Coronary artery (tissue), 2 donors: ENCODE results near the gene SLC16A10.
"Not testable (repeated sequence)": the region's sequence is repeated elsewhere in the genome, so short reads cannot be mapped to it uniquely, and the experiment has no call there.

Source experiments
- DNase-seq: peaks from one replicate; pipeline ENCODE4 v3.0.0-alpha.2; 2017; ENCODE audit warnings: low spot score
- H3K27ac ChIP-seq, 2 donors: fragments of 200-600 bp; sonication (generic); one replicate each; pipeline ENCODE4 v1.5.1; 2016 to 2019
- H3K4me3 ChIP-seq: fragments of 200-600 bp; sonication (generic); 2 replicates; pipeline ENCODE4 v1.5.1; 2016; ENCODE audit warnings: mild to moderate bottlenecking, moderate library complexity
- CTCF ChIP-seq: fragments of 200-600 bp; sonication (generic); IDR thresholded peaks from one replicate; pipeline ENCODE4 v1.5.1; 2019; ENCODE audit warnings: antibody characterized with exemption

SLC16A10 gene

GRCh38 chr6:111200350-111201243 is 113.3 kb downstream of the SLC16A10 start:
- no peak for TF ChIP-seq CTCF
- no peak overlapping the region for H3K27ac ChIP-seq
- no peak overlapping the region for H3K4me3 ChIP-seq
- no peak for DNase-seq

DNA sequence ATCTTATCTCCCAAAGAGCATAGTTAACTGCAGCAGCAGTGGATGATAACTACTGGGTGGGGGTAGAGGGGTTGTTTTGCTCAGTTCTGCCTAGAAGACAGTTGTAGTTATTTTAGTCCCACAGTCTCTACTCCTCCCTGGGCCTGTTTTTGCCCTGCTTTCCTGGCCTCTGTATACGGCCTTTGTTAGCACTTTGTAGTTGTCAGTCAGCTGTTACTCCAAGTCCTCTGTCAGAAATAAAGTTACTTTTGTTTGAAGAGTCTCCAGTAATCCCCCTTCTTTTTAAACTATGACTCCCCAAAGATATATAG is 113.9 kb downstream of the SLC16A10 start:
- H3K4me3 ChIP-seq = no peak overlapping the region
- no peak for DNase-seq
- no peak overlapping the region for H3K27ac ChIP-seq
- TF ChIP-seq CTCF = no peak

- Histone ChIP-seq H3K4me3 (no peak overlapping the region), H3K27ac (no peak overlapping the region)
- DNase-seq = no peak
- TF ChIP-seq CTCF = no peak
These were observed 114.5 kb downstream of the SLC16A10 start for GRCh38 chr6:111201764-111202163.

GRCh38 chr6:111203539-111203938 is 116.2 kb downstream of the SLC16A10 start:
- not testable (repeated sequence) for DNase-seq, H3K4me3 ChIP-seq, H3K27ac ChIP-seq

DNA sequence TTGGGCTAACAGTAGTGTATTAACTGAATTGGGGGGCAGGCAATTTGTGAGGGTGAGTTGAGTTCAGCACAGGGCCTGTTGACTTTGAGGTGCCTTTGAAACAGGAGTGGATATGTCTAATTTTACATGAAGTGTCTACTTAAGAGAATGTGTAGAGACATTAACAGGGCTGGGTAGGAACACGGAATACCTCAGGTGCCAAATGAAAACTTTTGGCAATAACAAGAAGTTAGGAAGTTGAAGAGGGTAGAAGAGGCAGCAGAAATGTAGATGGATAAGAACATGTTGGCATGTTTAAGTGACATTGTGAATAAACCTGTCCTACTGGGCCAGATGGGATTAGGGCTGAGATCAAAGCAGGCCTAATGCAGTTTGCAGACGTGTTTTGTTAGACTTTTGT is 117.0 kb downstream of the SLC16A10 start:
- TF ChIP-seq CTCF = no peak
- H3K27ac ChIP-seq = no peak overlapping the region
- no peak overlapping the region for H3K4me3 ChIP-seq
- no peak for DNase-seq

DNA sequence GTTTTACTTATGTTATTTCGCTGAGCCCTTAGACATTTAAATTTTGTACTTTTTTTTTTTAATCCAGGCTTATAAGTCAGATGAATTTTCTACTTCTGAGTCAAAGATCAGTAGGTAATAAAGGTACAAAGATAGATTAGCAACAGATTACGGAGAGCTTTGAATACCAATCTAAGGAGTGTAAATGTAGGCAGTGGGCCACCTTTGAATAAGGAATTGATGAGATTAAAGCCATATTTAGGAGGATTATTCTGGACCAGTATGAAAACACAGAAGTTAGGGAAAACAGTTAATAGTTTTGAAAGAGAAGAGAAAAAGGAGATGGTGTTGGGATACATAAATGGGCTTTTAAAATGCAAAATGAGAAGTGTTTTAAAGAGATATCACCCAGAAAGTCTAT is 117.6 kb downstream of the SLC16A10 start:
- no peak for DNase-seq
- H3K27ac ChIP-seq = no peak overlapping the region
- H3K4me3 ChIP-seq = no peak overlapping the region
- no peak for TF ChIP-seq CTCF

DNA sequence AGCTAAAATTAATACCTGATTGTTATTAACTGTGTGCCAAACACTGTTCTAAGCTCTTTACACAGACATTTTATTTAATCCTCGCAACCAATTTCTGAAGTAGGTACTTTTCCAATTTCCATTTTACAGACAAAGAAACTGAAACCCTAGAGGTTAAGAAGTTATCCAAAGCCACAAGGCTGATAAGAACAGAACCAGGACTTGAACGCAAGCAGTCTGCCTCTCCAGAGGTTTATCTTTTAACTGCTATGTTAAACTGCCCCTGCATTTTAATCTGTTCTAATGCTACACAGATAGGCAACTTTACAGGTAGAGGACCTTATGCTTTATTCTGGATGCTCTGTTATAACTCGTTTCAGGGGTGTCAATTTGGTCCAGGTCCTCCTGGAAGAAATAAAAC is 118.2 kb downstream of the SLC16A10 start:
- DNase-seq = no peak
- Histone ChIP-seq H3K4me3 (no peak overlapping the region), H3K27ac (no peak overlapping the region)
- no peak for TF ChIP-seq CTCF
